Neuron (in vitro differentiated cells): ENCODE results near the gene TSEN34.
"Not testable (repeated sequence)": the region's sequence is repeated elsewhere in the genome, so short reads cannot be mapped to it uniquely, and the experiment has no call there.

ENCODE experiments used
- H2AFZ ChIP-seq: one replicate; pipeline ENCODE4 v1.6.1; 2013; ENCODE audit warnings: low read depth, mild to moderate bottlenecking, inconsistent platforms, low read length, moderate library complexity
- H3K27me3 ChIP-seq: one replicate; pipeline ENCODE4 v1.6.1; 2013; ENCODE audit warnings: low read length; ENCODE audit not compliant: insufficient read depth
- H3K36me3 ChIP-seq: one replicate; pipeline ENCODE4 v1.6.1; 2013; ENCODE audit warnings: low read length; ENCODE audit not compliant: insufficient read depth
- H3K4me1 ChIP-seq: one replicate; pipeline ENCODE4 v1.6.1; 2013; ENCODE audit warnings: low read length; ENCODE audit not compliant: insufficient read depth
- H3K4me3 ChIP-seq: 2 replicates; pipeline ENCODE4 v1.5.1; 2013; ENCODE audit warnings: mild to moderate bottlenecking, low read length, moderate library complexity
- H3K9me3 ChIP-seq: one replicate; pipeline ENCODE4 v1.6.1; 2013; ENCODE audit warnings: low read length

Gene TSEN34

DNA sequence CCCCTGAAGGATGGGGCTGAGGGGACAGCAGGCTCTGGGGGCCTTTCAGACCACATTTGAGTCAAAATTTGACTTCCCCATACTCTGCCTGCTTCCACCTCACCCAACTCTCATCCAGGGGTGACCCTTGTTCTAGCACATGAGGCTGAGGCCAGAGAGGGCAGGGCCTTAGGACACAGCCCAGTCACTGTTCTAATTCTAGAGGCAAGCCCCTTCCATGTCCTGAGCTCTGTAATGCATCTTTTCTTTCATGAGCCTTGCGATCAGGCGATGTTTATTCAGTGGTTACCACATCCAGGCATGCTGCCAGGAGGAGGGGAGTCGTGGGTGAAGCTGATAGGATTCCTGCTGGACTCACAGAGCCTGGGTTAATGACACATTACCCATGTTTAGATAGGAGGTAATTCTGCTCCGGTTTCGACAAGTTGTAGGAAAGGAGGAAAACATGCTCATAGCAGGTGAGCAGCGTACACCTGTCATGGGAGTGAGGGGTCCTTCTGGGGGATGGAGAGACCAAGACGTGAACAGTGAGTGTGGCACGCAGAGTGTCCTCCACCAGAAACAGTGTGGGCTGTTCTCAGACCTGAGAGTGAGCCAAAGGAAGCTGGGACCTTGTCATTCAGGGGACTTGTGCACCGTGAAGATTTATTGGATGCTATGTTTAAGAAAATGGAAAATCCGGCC lies 18.8 kb downstream of the TSEN34 start:
- H3K27me3 ChIP-seq = no peaks in the 10 kb centered on the region
- peaks cover 15% of the 10 kb centered on the region for H3K4me1 ChIP-seq
- peaks cover 33% of the 10 kb centered on the region for H3K36me3 ChIP-seq
- no peak overlapping the region for H2AFZ ChIP-seq
- H3K9me3 ChIP-seq = no peaks in the 10 kb centered on the region
- no peak overlapping the region for H3K4me3 ChIP-seq

DNA sequence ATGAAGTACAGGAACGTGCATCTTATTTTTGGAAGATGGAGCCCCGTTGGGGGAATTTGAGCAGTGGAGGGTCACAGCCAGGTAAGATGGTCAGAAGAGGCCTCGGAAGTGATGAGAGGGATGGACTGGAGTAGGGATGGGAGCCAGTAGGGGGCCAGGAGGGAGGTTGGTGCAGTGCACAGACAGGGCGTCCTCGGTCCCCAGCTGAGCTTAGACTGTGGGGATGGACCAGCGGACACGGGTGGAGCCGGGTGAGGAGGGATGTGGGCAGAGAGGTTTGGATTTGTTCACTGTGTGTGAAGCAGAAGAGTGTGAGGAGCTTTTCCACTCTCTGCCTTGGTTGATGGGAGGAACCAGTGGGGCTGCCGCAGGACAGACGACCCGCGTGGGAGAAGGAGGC lies 20.1 kb downstream of the TSEN34 start:
- Histone ChIP-seq H3K27me3 (no peaks in the 10 kb centered on the region), H3K4me1 (peaks cover 15% of the 10 kb centered on the region), H2AFZ (no peak overlapping the region), H3K9me3 (no peaks in the 10 kb centered on the region), H3K4me3 (no peak overlapping the region), H3K36me3 (peaks cover 21% of the 10 kb centered on the region)

DNA sequence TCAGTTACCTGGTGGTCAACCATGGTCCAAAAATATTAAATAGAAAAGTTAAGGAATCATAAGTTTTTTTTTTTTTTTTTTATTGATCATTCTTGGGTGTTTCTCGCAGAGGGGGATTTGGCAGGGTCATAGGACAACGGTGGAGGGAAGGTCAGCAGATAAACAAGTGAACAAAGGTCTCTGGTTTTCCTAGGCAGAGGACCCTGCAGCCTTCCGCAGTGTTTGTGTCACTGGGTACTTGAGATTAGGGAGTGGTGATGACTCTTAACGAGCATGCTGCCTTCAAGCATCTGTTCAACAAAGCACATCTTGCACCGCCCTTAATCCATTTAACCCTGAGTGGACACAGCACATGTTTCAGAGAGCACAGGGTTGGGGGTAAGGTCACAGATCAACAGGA lies 23.1 kb downstream of the TSEN34 start:
- H3K27me3 ChIP-seq, H3K4me3 ChIP-seq, H2AFZ ChIP-seq, H3K36me3 ChIP-seq, H3K4me1 ChIP-seq, H3K9me3 ChIP-seq: not testable (repeated sequence)

DNA sequence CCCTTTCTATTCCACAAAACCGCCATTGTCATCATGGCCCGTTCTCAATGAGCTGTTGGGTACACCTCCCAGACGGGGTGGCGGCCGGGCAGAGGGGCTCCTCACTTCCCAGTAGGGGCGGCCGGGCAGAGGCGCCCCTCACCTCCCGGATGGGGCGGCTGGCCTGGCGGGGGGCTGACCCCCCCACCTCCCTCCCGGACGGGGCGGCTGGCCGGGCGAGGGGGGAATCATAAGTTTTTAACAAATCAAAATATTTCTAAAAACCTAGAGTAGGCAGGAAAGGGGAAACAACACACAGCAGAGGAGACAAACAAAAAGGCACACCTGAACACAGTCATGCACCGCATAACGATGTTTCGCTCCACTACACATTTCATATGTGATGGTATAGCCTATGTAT lies 23.6 kb downstream of the TSEN34 start:
- not testable (repeated sequence) for H3K4me3 ChIP-seq, H3K9me3 ChIP-seq

DNA sequence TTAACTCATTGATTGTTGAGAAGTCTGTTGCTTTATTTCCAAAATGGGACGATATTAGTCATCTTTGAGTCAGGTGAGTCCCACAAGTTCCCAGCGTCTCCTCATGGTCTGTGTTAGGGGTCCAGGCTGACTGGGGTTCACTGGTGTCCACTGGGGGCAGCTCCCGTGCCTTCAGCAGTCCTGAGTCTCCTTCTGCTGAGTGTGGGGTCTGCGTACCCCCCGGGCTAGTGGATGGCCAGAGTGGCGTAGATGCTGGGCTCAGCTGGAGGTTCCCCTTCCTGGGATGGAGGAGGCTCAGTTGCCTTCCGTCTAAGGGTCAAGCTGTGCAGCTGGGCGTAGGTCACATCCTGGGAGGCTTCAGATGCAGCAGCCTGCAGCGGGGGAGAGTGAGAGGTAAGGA lies 25.8 kb downstream of the TSEN34 start:
- H2AFZ ChIP-seq = no peak overlapping the region
- peaks cover 2% of the 10 kb centered on the region for H3K4me1 ChIP-seq
- no peaks in the 10 kb centered on the region for H3K36me3 ChIP-seq
- H3K9me3 ChIP-seq = no peaks in the 10 kb centered on the region
- H3K27me3 ChIP-seq = no peaks in the 10 kb centered on the region
- H3K4me3 ChIP-seq = no peak overlapping the region

More for the DNA sequence above, 23.6 kb downstream of the TSEN34 start:
- H3K36me3 ChIP-seq, H3K27me3 ChIP-seq, H3K4me1 ChIP-seq, H2AFZ ChIP-seq: not testable (repeated sequence)

DNA sequence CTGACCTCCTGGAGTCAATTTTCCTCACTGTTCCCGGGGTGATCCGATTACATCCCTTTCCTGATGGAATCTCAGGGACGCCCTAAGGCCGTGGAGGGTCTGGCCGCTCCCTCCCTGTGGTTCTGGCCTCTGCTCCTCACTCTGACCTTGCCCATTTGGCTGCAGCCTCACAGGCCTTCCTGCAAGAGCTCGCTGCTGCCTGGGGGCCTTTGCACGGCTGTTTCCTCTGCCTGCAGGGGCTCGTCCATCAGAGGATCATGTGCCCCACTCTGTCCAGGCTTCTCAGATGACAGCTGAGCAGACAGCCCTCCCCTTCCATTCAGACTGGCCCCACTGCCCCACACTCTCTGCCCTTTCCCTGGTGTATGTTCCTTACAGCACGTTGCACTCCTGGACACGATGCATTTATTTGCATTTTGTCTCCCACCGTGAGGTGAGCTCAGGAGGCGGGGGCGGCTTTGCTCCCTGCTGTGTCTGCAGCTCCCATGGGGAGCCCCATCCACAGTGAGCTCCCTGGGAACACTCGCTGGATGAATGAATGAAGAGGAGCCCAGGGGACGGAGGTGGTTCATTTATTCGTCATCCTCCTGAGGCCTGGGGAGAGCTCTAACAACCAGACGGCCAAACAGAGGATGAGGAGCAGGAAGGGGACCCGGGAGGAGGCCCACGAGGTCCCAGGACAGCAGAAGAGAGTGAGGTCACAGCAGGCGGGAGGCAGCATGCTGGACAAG lies 26.6 kb downstream of the TSEN34 start:
- not testable (repeated sequence) for H3K27me3 ChIP-seq, H3K4me3 ChIP-seq, H2AFZ ChIP-seq, H3K9me3 ChIP-seq, H3K4me1 ChIP-seq, H3K36me3 ChIP-seq

DNA sequence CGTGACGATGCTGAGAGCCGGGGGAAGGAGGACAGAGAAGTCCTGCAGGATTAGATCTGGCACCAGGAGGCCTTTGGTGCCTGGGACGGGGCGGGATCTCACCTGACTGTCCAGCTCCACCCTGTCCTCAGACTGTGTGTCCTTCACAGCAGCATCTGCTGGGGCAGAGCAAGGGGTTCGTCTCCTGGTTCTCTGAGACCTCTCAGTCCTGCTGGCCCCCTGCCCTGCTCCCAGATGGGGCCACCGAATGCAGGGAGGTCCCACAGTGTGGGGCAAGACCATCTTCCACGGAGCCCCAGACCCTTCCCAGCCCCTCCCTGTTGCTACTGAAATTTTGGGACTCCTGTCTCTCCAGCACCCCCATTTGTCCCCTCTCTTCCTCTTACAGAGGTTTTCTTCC lies 27.2 kb downstream of the TSEN34 start:
- Histone ChIP-seq H2AFZ (no peak overlapping the region), H3K4me3 (no peak overlapping the region), H3K4me1 (peaks cover 2% of the 10 kb centered on the region), H3K9me3 (no peaks in the 10 kb centered on the region), H3K27me3 (no peaks in the 10 kb centered on the region), H3K36me3 (no peaks in the 10 kb centered on the region)

DNA sequence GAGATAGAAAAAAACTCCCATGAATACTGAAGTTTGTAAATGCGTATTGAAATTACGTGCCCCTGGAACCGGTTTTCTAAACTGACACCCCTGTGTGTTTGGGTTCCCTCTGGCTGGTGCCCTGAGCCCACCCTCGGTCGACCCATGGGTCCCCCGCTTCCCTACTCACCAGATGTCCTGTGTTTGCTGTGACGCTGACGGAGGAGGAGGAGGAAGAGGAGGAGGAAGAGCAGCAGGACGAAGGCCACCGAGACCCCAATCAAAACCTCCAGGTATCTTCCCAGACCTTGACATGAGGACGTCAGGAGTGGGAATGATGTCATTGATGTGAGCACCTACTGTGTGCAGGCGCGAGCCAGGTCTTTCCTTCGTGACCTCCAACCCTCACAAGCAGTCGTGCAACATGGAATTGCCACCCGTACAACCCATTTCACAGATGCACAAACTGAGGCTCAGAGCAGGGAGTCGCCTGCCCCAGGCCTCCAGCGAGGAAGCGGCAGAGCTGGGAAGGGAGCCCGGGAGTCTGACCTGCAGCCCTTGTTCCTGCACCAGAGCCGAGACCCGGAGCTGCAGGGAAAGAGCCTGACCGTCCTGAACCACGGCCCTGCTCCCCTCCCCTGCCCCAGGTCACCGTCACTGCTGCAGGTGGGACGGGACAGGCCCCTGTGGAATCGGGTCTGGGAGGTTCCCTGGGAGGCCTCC lies 28.0 kb downstream of the TSEN34 start:
- Histone ChIP-seq H3K36me3 (no peaks in the 10 kb centered on the region), H3K27me3 (no peaks in the 10 kb centered on the region), H2AFZ (no peak overlapping the region), H3K4me1 (peaks cover 2% of the 10 kb centered on the region), H3K4me3 (no peak overlapping the region), H3K9me3 (no peaks in the 10 kb centered on the region)

DNA sequence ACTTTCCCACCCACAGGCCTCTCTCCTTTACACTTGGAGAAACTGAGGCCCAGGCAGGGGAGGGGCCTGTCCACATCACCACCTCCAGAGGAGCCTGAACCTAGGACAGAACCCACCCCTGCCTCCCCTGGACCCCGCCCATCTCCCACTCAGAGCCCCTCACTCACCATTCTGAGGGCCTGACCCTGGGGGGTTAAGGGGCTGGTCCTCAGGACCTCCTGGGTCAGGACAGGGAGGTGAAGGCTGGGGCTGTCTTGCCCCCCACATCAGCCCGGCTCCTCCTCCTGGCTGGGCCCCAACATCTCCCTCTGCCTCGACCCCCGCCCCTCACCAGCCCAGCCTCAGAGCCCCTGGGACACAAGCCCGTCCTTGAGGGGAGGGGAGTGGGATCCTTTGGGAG lies 28.6 kb downstream of the TSEN34 start:
- H3K4me1 ChIP-seq, H3K4me3 ChIP-seq, H2AFZ ChIP-seq, H3K36me3 ChIP-seq, H3K27me3 ChIP-seq, H3K9me3 ChIP-seq: not testable (repeated sequence)

DNA sequence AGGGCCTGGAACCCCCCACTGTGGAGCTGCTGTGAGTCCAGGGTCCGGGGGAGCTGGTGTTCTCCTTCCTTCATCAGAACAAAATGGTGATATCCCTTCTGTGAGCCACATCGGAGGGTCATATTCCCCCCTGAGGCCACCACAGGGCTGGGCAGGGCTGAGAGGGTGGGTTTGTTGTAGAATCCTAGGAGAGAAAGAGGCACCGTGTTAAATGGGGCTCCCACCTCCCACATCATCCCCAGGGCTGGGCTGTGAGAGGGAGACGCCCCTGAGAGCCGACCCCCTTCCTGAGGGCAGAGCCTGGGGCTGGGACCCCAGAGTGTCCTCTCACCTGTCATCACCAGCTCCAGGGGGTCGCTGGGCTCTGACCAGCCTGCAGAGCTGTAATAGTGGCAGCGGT lies 30.8 kb downstream of the TSEN34 start:
- H3K4me1 ChIP-seq, H3K9me3 ChIP-seq, H3K27me3 ChIP-seq, H2AFZ ChIP-seq, H3K36me3 ChIP-seq, H3K4me3 ChIP-seq: not testable (repeated sequence)

DNA sequence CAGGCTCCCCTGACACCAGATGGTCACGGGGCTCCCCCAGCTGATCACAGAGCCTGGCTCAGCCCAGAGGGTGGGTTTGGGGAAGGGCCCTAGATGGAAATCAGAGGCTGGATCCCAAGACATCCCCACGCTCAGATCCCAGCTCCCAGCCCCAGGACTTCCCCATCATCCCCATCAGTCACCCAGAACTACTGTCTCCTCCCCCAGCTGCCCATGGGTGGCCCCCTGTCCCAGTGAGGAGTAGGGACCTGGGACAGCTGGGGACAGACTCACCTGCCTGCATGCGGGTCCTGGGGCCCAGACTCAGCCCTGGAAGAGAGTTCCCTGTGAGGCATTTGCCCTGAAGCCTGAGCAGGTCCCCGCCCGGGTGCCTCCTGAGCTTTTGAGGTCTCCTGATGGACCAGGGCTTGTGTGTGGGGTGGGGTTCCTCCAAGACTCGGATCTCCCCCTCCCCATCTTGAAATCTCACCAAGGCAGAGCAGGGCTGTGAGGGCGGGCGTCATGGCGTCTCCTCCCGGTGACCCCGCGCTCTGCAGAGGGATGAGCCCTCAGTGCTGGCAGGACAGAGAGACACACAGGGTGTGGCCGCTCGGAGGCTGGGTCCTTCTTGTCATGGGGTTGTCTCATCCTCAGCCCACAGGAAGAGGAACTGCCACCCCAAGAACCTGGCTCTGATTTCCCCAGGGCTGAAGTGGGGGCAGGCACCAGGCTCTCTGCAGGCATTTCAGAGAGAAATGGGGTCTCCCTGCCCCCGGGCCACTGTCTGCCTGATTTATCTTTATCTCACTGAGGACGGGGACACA lies 31.6 kb downstream of the TSEN34 start, which contains the start of gene LILRB3:
TSS of gene LILRB3 (minus strand) at position 534 of the 803 bp plus-strand sequence. CDS start at position 503, 31 bp downstream.
- H3K9me3 ChIP-seq, H3K4me3 ChIP-seq, H3K4me1 ChIP-seq, H3K27me3 ChIP-seq, H3K36me3 ChIP-seq, H2AFZ ChIP-seq: not testable (repeated sequence)

DNA sequence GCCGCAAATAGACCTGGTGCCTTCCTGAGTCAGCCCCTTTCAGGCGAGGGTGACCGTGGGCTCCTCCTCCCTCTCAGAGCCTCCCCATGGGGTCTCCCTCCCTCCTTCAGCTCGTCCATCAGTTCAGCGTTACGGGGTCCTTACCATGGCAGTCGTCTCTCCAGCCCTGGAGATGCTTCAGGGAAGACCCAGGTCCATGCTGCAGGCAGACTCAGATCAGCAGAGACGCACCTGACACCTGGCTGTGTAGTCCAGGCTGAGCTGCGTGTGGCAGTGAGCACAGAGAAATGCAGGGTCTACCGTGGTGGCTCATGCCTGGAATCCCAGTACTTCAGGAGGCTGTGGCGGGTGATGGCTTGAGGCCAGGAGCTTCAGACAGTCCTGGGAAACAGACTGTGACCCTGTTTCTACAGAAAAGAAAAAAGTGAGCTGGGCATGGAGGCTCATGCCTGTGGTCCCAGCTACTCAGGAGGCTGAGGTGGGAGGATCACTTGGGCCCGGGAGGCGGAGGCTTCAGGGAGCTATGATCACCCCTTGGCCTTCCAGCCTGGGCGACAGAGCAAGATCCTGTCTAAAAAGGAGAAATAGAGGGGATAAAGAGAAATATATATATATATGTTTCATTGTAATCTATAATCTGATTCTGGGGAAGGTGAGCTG lies 32.3 kb downstream of the TSEN34 start:
- not testable (repeated sequence) for H3K4me3 ChIP-seq, H3K27me3 ChIP-seq, H2AFZ ChIP-seq, H3K36me3 ChIP-seq, H3K4me1 ChIP-seq, H3K9me3 ChIP-seq

DNA sequence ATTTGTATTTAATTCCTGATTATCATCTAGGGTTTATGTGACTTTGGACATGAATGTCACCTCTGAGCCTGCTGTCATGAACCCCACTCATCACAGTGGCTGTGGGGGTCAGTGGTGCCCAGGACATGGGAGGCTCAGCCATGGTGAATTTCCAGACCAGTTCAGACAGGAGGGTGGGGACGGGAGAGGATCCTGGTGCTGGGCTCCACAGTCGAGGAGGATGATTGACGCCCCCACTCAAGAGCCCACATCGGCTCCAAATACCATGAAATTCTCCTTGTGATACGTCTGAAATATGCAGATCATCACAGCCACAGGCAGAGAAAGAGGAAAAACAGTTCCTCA lies 32.8 kb downstream of the TSEN34 start:
- H3K9me3 ChIP-seq, H2AFZ ChIP-seq, H3K4me3 ChIP-seq, H3K27me3 ChIP-seq, H3K36me3 ChIP-seq, H3K4me1 ChIP-seq: not testable (repeated sequence)
